Dermis blood vessel endothelial cell (primary cell): ENCODE results near the gene HAO2. TPM values are rescaled to one million over a fixed set of nuclear protein-coding genes. Genes with fewer than 3 reads are reported as not detected.

Experiments used
- DNase-seq: peaks from one replicate; pipeline ENCODE4 v3.0.0; 2010
- total RNA-seq: library from RNA; depleted of rRNA; stranded (reverse); fragments of >200 nt; gene quantifications from 2 replicates; pipeline ENCODE4 v1.2.3, GENCODE V29; 2014

The HAO2 gene
- total RNA-seq, 1 donor from 2014 or later = not detected

- DNase-seq = no peak
These were observed 74.2 kb downstream of the HAO2 start for GRCh38 chr1:119442756-119443155.

Other genes with a start within 250 kb of the HAO2 start
- 14.6 and 21.9 TPM in 2 replicates for gene WARS2, start 228.1 kb upstream of the HAO2 start, total RNA-seq
- not detected in 2 replicates for gene HSD3B2, start 46.4 kb downstream of the HAO2 start, total RNA-seq
- gene HSD3B1, start 138.4 kb downstream of the HAO2 start, total RNA-seq = not detected in 2 replicates